CD4-positive, alpha-beta T cell treated with Interleukin-6 at 100 ng/mL for 8 hours (primary cell): Measurements from ENCODE around the gene TBC1D5.

ENCODE experiments used
- DNase-seq: peaks from one replicate; pipeline ENCODE4 v3.0.0-alpha.2; 2020; ENCODE audit warnings: mixed read lengths, low spot score

Gene TBC1D5

GRCh38 chr3:17166369-17166768, 576.1 kb downstream of the TBC1D5 start:
- no peak for DNase-seq

DNA sequence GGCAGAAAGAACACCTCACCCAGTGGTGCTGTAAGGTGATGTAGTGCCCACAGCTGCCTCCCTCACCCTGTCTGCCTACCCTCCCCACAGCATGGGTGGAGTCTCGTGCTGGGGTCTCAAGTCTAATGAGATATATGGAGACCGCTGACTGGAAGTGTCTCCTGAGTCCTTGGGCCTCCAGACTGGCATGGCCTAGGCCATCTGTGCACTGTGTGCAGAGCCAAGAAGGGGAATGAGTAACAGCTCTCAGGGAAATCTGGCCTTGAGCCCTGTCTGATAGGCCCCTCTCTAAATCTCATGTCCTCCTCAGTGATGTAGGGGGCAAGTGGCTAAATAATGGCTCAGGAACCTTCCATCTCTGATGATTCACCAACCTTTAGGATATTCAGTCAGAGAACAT, 580.3 kb downstream of the TBC1D5 start:
- DNase-seq = no peak

GRCh38 chr3:17160597-17160996, 581.8 kb downstream of the TBC1D5 start:
- no peak for DNase-seq

- DNase-seq = no peak
These were observed 583.3 kb downstream of the TBC1D5 start for GRCh38 chr3:17158941-17159682.

- DNase-seq = no peak
These were observed 584.7 kb downstream of the TBC1D5 start for GRCh38 chr3:17157713-17158112.

GRCh38 chr3:17156864-17157263, 585.6 kb downstream of the TBC1D5 start:
- no peak for DNase-seq

DNA sequence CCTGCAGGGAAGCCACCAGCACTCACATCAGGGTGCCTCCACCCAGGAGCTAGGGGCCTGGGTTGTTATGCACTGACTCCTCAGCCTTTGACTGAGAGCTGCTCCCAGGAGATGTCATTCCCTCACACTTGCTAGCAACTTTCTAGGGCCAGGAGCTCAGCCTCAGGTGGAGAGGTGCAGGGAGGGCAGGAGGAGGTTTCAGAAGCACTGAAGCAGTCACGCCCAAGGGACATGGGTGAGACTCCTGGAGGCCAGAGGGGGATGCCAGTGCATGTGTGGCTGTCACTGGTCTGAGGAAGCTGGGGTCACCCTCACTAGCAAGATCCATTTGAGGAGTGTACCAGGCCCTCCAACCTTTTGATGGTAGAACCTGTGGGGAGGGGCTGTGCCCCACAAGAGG, 586.5 kb downstream of the TBC1D5 start:
- no peak for DNase-seq

DNA sequence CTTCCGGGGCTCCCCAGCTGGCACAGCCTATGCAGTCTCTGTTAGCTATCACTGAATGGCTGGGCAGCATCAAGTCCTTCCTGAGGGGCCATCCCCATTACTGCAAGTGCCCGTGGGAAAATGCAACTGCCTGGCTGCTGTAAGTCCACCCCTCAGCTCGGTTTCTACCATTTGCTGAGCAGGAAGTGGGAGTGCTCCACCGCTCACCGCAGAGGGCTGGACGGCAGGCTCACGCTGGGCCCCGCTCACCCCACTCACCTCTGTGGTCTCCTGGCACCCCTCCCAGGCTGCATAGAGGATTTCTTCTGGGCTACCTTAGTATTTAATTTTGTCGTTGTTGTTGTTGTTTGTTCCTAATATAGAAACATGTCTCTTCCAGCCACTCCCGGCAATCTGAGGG, 587.5 kb downstream of the TBC1D5 start:
- no peak for DNase-seq

GRCh38 chr3:17154221-17154620, 588.2 kb downstream of the TBC1D5 start:
- no peak for DNase-seq

GRCh38 chr3:17153209-17153608, 589.2 kb downstream of the TBC1D5 start:
- no peak for DNase-seq

DNA sequence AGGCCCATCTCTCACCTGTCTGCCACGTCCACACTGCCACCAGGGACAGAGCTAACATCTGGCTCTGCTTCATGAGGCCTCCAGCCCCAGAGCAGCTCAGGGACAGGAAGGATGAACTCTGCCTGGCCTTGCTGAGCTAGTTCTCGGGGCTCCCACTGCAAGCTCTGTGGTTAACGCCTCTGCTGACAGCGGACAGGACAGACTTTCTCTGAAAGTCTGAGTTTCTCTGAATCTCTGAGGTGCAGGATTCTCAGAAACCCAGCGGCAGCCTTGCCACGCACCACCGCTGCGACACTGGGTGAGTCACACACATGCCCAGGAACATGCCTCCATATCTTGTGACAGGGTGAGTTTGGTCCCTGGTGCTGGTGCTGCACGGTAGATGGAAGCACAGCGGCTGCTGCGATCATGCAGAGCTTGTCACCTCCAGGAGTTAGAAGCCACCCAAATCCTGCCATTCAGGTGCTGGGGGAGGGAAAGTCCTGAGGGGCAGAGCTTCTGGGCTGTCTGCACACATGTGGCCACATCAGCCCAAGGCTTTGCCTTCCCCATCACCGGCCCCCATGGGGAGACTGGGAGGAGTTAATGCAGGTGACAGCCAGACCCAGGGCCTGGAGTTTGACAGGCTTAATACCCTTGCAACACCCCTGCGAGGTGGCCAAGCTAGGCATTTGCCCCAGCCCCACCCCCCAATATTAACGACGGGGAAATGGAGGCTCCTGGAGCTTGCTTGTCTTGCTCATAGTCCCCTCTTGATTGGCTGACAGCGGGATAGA, 590.6 kb downstream of the TBC1D5 start:
- DNase-seq = peak; percentile 73

- DNase-seq = no peak
These were observed 593.4 kb downstream of the TBC1D5 start for GRCh38 chr3:17149076-17149475.

DNA sequence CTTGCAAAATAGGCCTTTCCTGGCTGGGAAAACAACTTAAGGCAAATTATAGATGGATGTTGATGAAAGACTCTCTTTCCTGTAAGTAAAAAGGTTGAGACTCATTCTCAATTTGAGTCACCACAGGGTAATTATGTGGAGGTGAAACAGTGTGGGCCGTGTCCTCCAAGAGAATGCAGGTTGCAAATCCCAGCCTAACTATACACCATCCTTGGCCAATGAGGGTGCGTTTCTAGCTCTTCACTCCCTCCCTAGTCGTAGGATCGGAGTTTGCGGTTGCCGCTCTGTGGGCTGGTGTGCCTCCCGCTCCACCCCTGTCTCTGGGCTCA, 597.8 kb downstream of the TBC1D5 start:
- DNase-seq = no peak

DNA sequence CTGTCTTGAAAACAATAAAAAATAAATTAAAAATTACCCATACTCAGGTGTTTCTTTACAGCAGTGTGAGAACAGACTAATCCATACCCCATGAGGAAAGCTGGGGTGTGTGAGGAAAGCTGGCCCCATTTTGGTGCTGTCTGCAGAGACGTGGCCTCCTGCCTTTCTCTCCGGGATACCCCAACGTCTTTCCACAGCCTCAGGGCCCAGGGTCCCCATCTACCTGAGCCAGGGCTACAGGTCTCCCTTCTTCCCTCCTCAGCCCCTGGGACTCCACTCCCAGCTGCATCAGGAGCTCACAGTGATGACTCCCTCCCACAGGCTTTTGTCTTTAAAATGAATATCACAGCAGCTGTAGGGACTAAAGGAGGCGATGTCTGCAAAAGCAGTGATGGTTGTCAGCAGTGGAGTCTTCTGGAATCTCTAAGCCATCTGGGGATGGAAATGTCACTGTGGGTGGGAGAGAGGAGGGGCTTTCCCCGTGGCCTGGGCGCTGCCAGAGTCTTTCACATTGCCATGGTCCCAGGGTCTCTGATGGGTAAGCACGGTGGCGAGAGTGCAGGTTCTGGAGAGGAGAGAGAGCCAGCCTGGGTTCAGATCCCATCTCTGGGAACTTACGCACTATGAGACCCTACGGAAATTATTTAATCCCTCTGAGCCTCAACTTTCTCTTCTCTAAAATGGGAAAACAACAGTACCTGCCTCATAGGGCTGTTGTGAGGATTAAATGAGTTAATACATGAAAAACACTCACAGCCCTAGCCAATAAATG, 598.4 kb downstream of the TBC1D5 start:
- DNase-seq = no peak

GRCh38 chr3:17142516-17142915, 599.9 kb downstream of the TBC1D5 start:
- DNase-seq = no peak

DNA sequence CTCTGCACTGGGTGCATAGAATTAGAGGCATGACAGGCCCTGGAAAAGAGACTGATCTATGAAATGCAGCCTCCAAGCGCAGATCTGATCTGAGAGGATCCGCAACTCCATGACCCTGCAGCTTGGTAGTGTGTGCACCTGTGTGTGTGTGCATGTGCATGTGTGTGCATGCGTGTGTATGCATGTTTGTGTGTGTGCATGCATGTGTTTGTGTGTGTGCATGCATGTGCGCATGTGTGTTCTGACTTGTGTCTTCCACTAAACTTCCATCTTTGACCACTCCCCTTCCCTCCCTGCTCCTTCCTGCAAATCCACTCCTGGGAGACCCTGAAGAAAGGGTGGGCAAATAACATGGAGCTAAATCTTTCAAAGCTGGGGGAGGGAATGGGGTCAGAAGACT, 600.7 kb downstream of the TBC1D5 start:
- no peak for DNase-seq

- no peak for DNase-seq
These were observed 601.5 kb downstream of the TBC1D5 start for GRCh38 chr3:17140670-17141505.

DNA sequence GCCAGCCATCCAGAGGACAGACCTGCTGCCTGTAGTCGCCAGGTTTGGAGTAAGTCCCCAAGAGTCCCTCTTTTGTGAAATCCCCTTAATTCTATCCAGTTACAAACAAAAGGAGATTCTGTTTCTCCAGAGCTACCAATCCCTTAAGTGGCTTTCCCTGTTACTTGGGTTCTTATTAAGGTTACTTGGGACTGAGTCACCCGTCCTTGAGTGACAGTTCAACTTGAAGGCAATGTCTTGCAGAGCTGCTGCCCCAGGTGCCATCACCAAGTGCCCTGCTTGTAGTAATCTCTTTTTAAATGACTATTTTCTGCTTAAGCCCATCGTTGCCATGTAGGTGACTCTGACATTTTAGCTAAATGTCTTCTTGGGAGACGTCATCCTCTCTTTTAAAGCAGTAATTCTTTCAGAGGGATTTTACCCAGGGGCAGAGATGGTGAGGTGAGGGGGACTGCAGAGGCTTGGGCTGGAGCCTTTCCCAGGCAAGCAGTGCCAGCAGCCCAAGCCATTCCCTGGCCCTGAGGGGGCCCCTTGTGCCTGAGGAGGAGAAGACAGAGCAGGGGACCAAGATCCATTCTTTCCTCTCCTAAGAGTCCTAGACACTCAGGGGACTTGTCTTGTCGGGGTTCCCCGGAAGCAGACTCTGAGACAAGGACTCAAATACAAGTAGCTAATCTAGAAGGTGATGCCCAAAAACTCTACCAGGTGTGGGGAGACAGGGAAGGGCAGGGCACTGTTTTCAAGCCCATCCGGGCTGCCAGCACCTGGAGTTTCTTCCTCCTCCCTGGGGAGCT, 604.0 kb downstream of the TBC1D5 start:
- no peak for DNase-seq

DNA sequence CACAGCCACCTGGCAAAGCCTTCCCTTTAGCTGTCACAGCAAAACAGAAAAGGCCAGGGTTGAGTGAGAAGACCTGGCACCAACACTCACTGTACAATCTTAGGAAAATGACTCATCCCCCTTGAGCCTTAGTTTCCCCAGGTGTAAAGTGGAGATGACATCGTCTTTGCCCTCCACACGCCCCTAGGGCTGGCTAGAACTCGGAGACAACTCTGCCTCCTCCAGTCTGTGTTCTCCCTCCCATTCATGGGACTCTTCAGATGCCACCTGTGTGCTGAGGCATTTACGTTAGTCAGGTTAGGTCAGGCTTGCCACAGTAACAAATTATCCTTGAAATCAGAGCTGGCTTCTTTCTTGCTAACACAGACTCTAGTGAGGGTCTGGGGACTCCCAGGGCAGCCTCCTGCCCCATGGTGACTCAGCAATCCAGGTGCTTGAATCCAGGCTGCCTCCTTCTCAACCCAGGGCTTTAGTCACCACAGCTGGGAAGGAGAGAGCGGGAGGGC, 605.1 kb downstream of the TBC1D5 start:
- no peak for DNase-seq

- DNase-seq = no peak
These were observed 606.2 kb downstream of the TBC1D5 start for GRCh38 chr3:17136136-17136721.

- DNase-seq = no peak
These were observed 606.7 kb downstream of the TBC1D5 start for GRCh38 chr3:17135696-17136095.
